ENCODE data around the gene DTNA.
A peak's percentile ranks its signal among the peaks of the same experiment; 100 is the strongest.

The DTNA gene

GRCh38 chr18:34773961-34774766 lies 64.1 kb downstream of the DTNA start:
- peak; percentile 37 for DNase-seq

- DNase-seq = no peak
Observed at GRCh38 chr18:34775461-34775860, 65.4 kb downstream of the DTNA start.

- DNase-seq = no peak
Observed at GRCh38 chr18:34779112-34779511, 69.0 kb downstream of the DTNA start.

GRCh38 chr18:34780856-34781255 lies 70.8 kb downstream of the DTNA start:
- no peak for DNase-seq

GRCh38 chr18:34783501-34783900 lies 73.4 kb downstream of the DTNA start:
- no peak for DNase-seq

GRCh38 chr18:34786162-34786741 lies 76.2 kb downstream of the DTNA start:
- DNase-seq = no peak

- no peak for DNase-seq
Observed at GRCh38 chr18:34787931-34788532, 77.9 kb downstream of the DTNA start.

GRCh38 chr18:34789768-34790344 lies 79.8 kb downstream of the DTNA start:
- no peak for DNase-seq

GRCh38 chr18:34794348-34794747 lies 84.2 kb downstream of the DTNA start:
- DNase-seq = no peak

GRCh38 chr18:34795070-34795732 lies 85.1 kb downstream of the DTNA start:
- DNase-seq = no peak

GRCh38 chr18:34796035-34796657 lies 86.0 kb downstream of the DTNA start:
- no peak for DNase-seq

- DNase-seq = no peak
Observed at GRCh38 chr18:34799291-34799690, 89.2 kb downstream of the DTNA start.

- no peak for DNase-seq
Observed at GRCh38 chr18:34800381-34800780, 90.3 kb downstream of the DTNA start.

GRCh38 chr18:34801774-34802173 lies 91.7 kb downstream of the DTNA start:
- no peak for DNase-seq

- DNase-seq = no peak
Observed at GRCh38 chr18:34802959-34803358, 92.9 kb downstream of the DTNA start.

GRCh38 chr18:34803877-34804400 lies 93.8 kb downstream of the DTNA start:
- DNase-seq = no peak

- no peak for DNase-seq
Observed at GRCh38 chr18:34805103-34805877, 95.2 kb downstream of the DTNA start.

GRCh38 chr18:34805878-34806351 lies 95.8 kb downstream of the DTNA start:
- no peak for DNase-seq

- DNase-seq = no peak
Observed at GRCh38 chr18:34806527-34806926, 96.4 kb downstream of the DTNA start.

- DNase-seq = no peak
Observed at GRCh38 chr18:34807106-34807796, 97.2 kb downstream of the DTNA start.

GRCh38 chr18:34808389-34808788 lies 98.3 kb downstream of the DTNA start:
- DNase-seq = no peak
